Keratinocyte (primary cell): ENCODE measurements around the gene LRRC8D.

ENCODE experiments used
- CTCF ChIP-seq, 3 experiments: IDR thresholded peaks in 1 of 3; conservative IDR thresholded peaks in 1 of 3; optimal IDR thresholded peaks in 1 of 3; 2 replicates in 2 of 3; 3 replicates in 1 of 3; pipeline versions ENCODE3 to v1.5.1; 2011; ENCODE audit warnings: low read length in 3 of 3, mild to moderate bottlenecking in 3 of 3, moderate library complexity in 2 of 3, control low read depth in 1 of 3, inconsistent platforms in 1 of 3; ENCODE audit not compliant: insufficient read depth in 2 of 3; ENCODE audit errors: extremely low read depth in 1 of 3
- EZH2 ChIP-seq: IDR thresholded peaks from one replicate; pipeline ENCODE4 v1.6.1; 2012; ENCODE audit warnings: inconsistent platforms, mild to moderate bottlenecking, low read length, moderate library complexity

GRCh38 chr1:89900323-89900722 is 79.5 kb downstream of the LRRC8D start:
- TF ChIP-seq CTCF (optimal IDR thresholded peaks at IDR 0.05 in 1 of 3, IDR thresholded peaks at IDR 0.05 in 1 of 3, conservative IDR thresholded peaks at IDR 0.05 in 1 of 3; ENCODE audit: extremely low read depth in 1 of 3, insufficient read depth in 2 of 3, low read length in 3 of 3) (no peak), EZH2 (no peak)
